ENCODE measurements around the gene LGALS3BP.

GRCh38 chr17:79007504-79008381 lies 28.0 kb upstream of the LGALS3BP start:
- no peak for TF ChIP-seq EP300 (IDR thresholded peaks at IDR 0.05; ENCODE audit: borderline replicate concordance)
- no peak for TF ChIP-seq YY1 (IDR thresholded peaks at IDR 0.05; ENCODE audit: low read depth)
- no peak for TF ChIP-seq REST (IDR thresholded peaks at IDR 0.05; ENCODE audit: low read depth)
- TF ChIP-seq TAF1 (IDR thresholded peaks at IDR 0.05; ENCODE audit: low read depth), result no peak
- no peak for TF ChIP-seq FOXM1 (IDR thresholded peaks at IDR 0.05; ENCODE audit: borderline replicate concordance, low read depth)
- no peak for TF ChIP-seq TCF12 (IDR thresholded peaks at IDR 0.05; ENCODE audit: low read depth)
- TF ChIP-seq EGR1 (IDR thresholded peaks at IDR 0.05), result no peak
- no peak for TF ChIP-seq ZBTB7A (IDR thresholded peaks at IDR 0.05; ENCODE audit: low read depth)
- no peak for TF ChIP-seq CEBPB (IDR thresholded peaks at IDR 0.05)
- TF ChIP-seq NFIC (IDR thresholded peaks at IDR 0.05), result no peak
- TF ChIP-seq MAX (IDR thresholded peaks at IDR 0.05), result no peak
